OCI-LY1 (cell line): ENCODE results near the gene CDH4.

Experiments used
- H2AFZ ChIP-seq: fragments of 200-600 bp; sonication (generic), shearing (Covaris generic); 2 replicates; pipeline ENCODE4 v1.6.0; 2014; ENCODE audit warnings: antibody characterized with exemption, mild to moderate bottlenecking, low read length
- H3F3A ChIP-seq: fragments of 200-600 bp; sonication (generic), shearing (Covaris generic); 2 replicates; pipeline ENCODE4 v1.6.0; 2014; ENCODE audit warnings: mild to moderate bottlenecking, antibody characterized with exemption, low read length, moderate library complexity; ENCODE audit not compliant: insufficient read depth
- H3K27ac ChIP-seq: fragments of 200-600 bp; sonication (generic); 2 replicates; pipeline ENCODE4 v1.5.1; 2014; ENCODE audit warnings: low read length, mixed run types, mild to moderate bottlenecking, low read depth; ENCODE audit not compliant: poor library complexity, severe bottlenecking
- H3K27me3 ChIP-seq: fragments of 200-600 bp; sonication (generic); 2 replicates; pipeline ENCODE4 v1.6.0; 2014; ENCODE audit warnings: antibody characterized with exemption, mild to moderate bottlenecking, low read length, moderate library complexity; ENCODE audit not compliant: insufficient read depth
- H3K36me3 ChIP-seq: fragments of 200-600 bp; sonication (generic); 2 replicates; pipeline ENCODE4 v1.6.1; 2014; ENCODE audit warnings: mild to moderate bottlenecking, antibody characterized with exemption, low read length, moderate library complexity, mixed read lengths; ENCODE audit not compliant: insufficient read depth
- H3K4me1 ChIP-seq: fragments of 200-600 bp; sonication (generic); 2 replicates; pipeline ENCODE4 v1.5.1; 2014; ENCODE audit warnings: mild to moderate bottlenecking, low read length, moderate library complexity; ENCODE audit not compliant: insufficient read depth, severe bottlenecking
- H3K4me2 ChIP-seq: fragments of 200-600 bp; sonication (generic), shearing (Covaris generic); 2 replicates; pipeline ENCODE4 v1.6.1; 2014; ENCODE audit warnings: low read length
- H3K4me3 ChIP-seq: fragments of 200-600 bp; sonication (generic); 2 replicates; pipeline ENCODE4 v1.5.1; 2014; ENCODE audit warnings: low read length, low read depth, mild to moderate bottlenecking, mixed read lengths; ENCODE audit not compliant: poor library complexity, severe bottlenecking
- H3K79me2 ChIP-seq: fragments of 200-600 bp; shearing (Covaris generic); 2 replicates; pipeline ENCODE4 v1.6.1; 2016; ENCODE audit warnings: mixed run types, low read length, mixed read lengths; ENCODE audit not compliant: insufficient read depth
- H3K9ac ChIP-seq: fragments of 200-600 bp; sonication (generic), shearing (Covaris generic); 2 replicates; pipeline ENCODE4 v1.6.1; 2014; ENCODE audit warnings: mild to moderate bottlenecking, low read length, mixed read lengths
- H3K9me2 ChIP-seq: fragments of 200-600 bp; sonication (generic), shearing (Covaris generic); 2 replicates; pipeline ENCODE4 v1.6.1; 2014; ENCODE audit warnings: low read depth, mild to moderate bottlenecking, low read length, mixed read lengths
- H3K9me3 ChIP-seq: fragments of 200-600 bp; shearing (Covaris generic); 2 replicates; pipeline ENCODE4 v1.6.1; 2014; ENCODE audit warnings: low read length, mixed read lengths
- H4K20me1 ChIP-seq: fragments of 200-600 bp; sonication (generic), shearing (Covaris generic); 2 replicates; pipeline ENCODE4 v1.6.0; 2016; ENCODE audit warnings: mild to moderate bottlenecking, low read length; ENCODE audit not compliant: insufficient read depth
- CTCF ChIP-seq: fragments of 200-600 bp; sonication (generic), shearing (Covaris generic); IDR thresholded peaks from 2 replicates; pipeline ENCODE4 v1.5.1; 2017; ENCODE audit warnings: mild to moderate bottlenecking, antibody characterized with exemption, low read length, moderate library complexity, mixed read lengths
- EZH2 ChIP-seq: fragments of 200-600 bp; sonication (generic), shearing (Covaris generic); IDR thresholded peaks from 2 replicates; pipeline ENCODE4 v1.8.0; 2017; ENCODE audit warnings: borderline replicate concordance, mixed run types, mild to moderate bottlenecking, antibody characterized with exemption, low read length, moderate library complexity, mixed read lengths

CDH4 gene

GRCh38 chr20:61556673-61557072, 304.6 kb downstream of the CDH4 start:
- TF ChIP-seq CTCF: no peak
- no peak for TF ChIP-seq EZH2
- no peaks in the 10 kb centered on the region for H3K4me1 ChIP-seq
- no peak overlapping the region for H3K27ac ChIP-seq
- no peaks in the 10 kb centered on the region for H3K79me2 ChIP-seq
- no peaks in the 10 kb centered on the region for H3K9me2 ChIP-seq
- H3K9ac ChIP-seq: no peak overlapping the region
- no peaks in the 10 kb centered on the region for H4K20me1 ChIP-seq
- H2AFZ ChIP-seq: no peak overlapping the region
- H3K4me2 ChIP-seq: no peak overlapping the region
- no peaks in the 10 kb centered on the region for H3F3A ChIP-seq
- H3K27me3 ChIP-seq: no peaks in the 10 kb centered on the region
- no peaks in the 10 kb centered on the region for H3K9me3 ChIP-seq
- H3K36me3 ChIP-seq: no peaks in the 10 kb centered on the region
- no peak overlapping the region for H3K4me3 ChIP-seq

GRCh38 chr20:61557621-61558020, 305.6 kb downstream of the CDH4 start:
- H3K27ac ChIP-seq: no peak overlapping the region
- H3K36me3 ChIP-seq: no peaks in the 10 kb centered on the region
- H2AFZ ChIP-seq: no peak overlapping the region
- H3K9ac ChIP-seq: no peak overlapping the region
- no peaks in the 10 kb centered on the region for H3K9me3 ChIP-seq
- TF ChIP-seq CTCF (no peak), EZH2 (no peak)
- H3K4me2 ChIP-seq: no peak overlapping the region
- H3K4me3 ChIP-seq: no peak overlapping the region
- no peaks in the 10 kb centered on the region for H4K20me1 ChIP-seq
- H3K9me2 ChIP-seq: no peaks in the 10 kb centered on the region
- no peaks in the 10 kb centered on the region for H3K4me1 ChIP-seq
- no peaks in the 10 kb centered on the region for H3F3A ChIP-seq
- H3K79me2 ChIP-seq: no peaks in the 10 kb centered on the region
- no peaks in the 10 kb centered on the region for H3K27me3 ChIP-seq

- Histone ChIP-seq H3K27ac (no peak overlapping the region), H3K9me2 (no peaks in the 10 kb centered on the region), H4K20me1 (no peaks in the 10 kb centered on the region), H3K4me2 (no peak overlapping the region), H3K4me3 (no peak overlapping the region), H2AFZ (no peak overlapping the region), H3K36me3 (no peaks in the 10 kb centered on the region), H3K27me3 (no peaks in the 10 kb centered on the region), H3K79me2 (no peaks in the 10 kb centered on the region), H3K9me3 (no peaks in the 10 kb centered on the region), H3K9ac (no peak overlapping the region), H3F3A (no peaks in the 10 kb centered on the region), H3K4me1 (no peaks in the 10 kb centered on the region)
- no peak for TF ChIP-seq EZH2
- no peak for TF ChIP-seq CTCF
Observed at GRCh38 chr20:61558726-61559125, 306.7 kb downstream of the CDH4 start.
